GM12875 (cell line): Measurements from ENCODE around the gene CSTF1.
"Not testable (repeated sequence)": the region's sequence is repeated elsewhere in the genome, so short reads cannot be mapped to it uniquely, and the experiment has no call there.

Experiments
- H3K4me3 ChIP-seq: one replicate; pipeline ENCODE4 v1.5.1; 2011; ENCODE audit warnings: low read depth, low read length, control low read depth
- TF ChIP-seq, protein P1 (sequence below): IDR thresholded peaks from 2 replicates; pipeline ENCODE4 v1.5.1; 2011; ENCODE audit warnings: low read depth, mild to moderate bottlenecking, control low read depth, inconsistent platforms, low read length, moderate library complexity, borderline replicate concordance; ENCODE audit not compliant: insufficient read depth

Gene CSTF1

GRCh38 chr20:56406910-56407309 is 14.5 kb downstream of the CSTF1 start:
- TF ChIP-seq, protein P1, sequence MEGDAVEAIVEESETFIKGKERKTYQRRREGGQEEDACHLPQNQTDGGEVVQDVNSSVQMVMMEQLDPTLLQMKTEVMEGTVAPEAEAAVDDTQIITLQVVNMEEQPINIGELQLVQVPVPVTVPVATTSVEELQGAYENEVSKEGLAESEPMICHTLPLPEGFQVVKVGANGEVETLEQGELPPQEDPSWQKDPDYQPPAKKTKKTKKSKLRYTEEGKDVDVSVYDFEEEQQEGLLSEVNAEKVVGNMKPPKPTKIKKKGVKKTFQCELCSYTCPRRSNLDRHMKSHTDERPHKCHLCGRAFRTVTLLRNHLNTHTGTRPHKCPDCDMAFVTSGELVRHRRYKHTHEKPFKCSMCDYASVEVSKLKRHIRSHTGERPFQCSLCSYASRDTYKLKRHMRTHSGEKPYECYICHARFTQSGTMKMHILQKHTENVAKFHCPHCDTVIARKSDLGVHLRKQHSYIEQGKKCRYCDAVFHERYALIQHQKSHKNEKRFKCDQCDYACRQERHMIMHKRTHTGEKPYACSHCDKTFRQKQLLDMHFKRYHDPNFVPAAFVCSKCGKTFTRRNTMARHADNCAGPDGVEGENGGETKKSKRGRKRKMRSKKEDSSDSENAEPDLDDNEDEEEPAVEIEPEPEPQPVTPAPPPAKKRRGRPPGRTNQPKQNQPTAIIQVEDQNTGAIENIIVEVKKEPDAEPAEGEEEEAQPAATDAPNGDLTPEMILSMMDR, result no peak
- no peak overlapping the region for H3K4me3 ChIP-seq

- TF ChIP-seq, protein P1, result no peak
- H3K4me3 ChIP-seq, result no peak overlapping the region
Measured at GRCh38 chr20:56409521-56409920, 17.1 kb downstream of the CSTF1 start.

GRCh38 chr20:56409956-56410355 is 17.5 kb downstream of the CSTF1 start:
- TF ChIP-seq, protein P1, result no peak
- no peak overlapping the region for H3K4me3 ChIP-seq

- H3K4me3 ChIP-seq, result not testable (repeated sequence)
Measured at GRCh38 chr20:56411287-56411686, 18.8 kb downstream of the CSTF1 start.

DNA sequence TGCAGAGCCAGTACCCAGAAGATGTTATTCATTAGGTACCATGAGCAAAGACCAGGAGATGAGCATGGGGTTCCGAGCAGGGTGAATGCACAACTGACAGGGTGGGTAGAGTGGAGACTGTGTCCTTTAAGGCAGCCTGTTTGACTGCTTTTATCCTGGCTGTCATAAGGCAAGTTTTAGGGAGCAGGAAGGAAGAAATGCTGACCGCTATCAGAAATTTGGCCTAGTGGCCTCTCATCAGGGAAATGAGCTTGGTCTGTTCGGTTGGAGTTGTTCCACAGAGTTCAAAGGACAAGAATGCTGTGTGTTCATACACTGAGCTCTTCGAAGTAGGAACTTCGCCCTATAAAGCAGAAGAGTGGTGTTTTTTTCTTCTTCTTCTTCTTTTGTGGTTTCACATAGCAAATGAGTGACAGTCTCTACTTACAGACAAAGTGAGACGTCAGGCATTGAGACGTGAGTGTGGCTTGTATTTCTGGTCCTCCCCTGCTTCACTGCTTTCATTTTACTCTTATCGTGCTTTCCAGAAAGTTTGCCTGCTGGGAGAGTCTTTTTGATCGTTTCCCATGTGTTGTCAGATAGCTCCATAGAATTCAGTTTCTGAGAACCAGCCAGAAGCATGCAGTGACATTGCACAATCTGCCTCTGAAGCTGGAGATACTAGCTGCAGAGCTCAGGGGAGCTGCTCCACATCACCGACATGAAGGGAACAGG is 19.5 kb downstream of the CSTF1 start, which contains the start of gene CASS4:
CASS4 (plus strand) TSS at position 502 of the 714 bp plus-strand sequence; CDS start at position 701, 199 bp downstream.
- H3K4me3 ChIP-seq, result no peak within 1 kb of the TSS
- TF ChIP-seq, protein P1, result no peak

DNA sequence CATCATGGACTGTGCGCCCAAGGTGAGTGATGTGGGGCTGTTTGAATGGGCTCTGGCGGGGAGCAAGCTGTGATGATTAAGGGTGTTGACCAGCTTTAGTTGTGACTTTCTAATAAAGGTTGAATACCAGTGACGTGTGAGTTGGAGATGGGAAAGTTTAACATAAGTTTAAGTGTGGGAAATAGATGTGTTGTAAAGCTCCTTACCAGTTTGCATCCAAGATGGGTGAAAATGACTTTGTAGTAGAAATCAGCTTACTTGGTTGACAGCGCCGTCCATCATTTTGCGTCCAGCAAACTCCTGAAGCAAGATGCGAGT is 20.0 kb downstream of the CSTF1 start:
- TF ChIP-seq, protein P1, result no peak
- H3K4me3 ChIP-seq, result no peak overlapping the region

- TF ChIP-seq, protein P1, result no peak
Measured at GRCh38 chr20:56412949-56413348, 20.5 kb downstream of the CSTF1 start.

More at GRCh38 chr20:56412949-56413348, 20.5 kb downstream of the CSTF1 start:
- no peak overlapping the region for H3K4me3 ChIP-seq
